GM21717 (cell line): ENCODE results near the gene PEX7.
"Not testable (repeated sequence)": the region's sequence is repeated elsewhere in the genome, so short reads cannot be mapped to it uniquely, and the experiment has no call there.

ENCODE experiments used
- ATAC-seq: cut with Tn5 transposase; IDR thresholded peaks from one replicate; pipeline ENCODE4 v1.9.1; 2021; ENCODE audit warnings: mild to moderate bottlenecking, moderate library complexity; ENCODE audit not compliant: unreplicated experiment

The PEX7 gene

DNA sequence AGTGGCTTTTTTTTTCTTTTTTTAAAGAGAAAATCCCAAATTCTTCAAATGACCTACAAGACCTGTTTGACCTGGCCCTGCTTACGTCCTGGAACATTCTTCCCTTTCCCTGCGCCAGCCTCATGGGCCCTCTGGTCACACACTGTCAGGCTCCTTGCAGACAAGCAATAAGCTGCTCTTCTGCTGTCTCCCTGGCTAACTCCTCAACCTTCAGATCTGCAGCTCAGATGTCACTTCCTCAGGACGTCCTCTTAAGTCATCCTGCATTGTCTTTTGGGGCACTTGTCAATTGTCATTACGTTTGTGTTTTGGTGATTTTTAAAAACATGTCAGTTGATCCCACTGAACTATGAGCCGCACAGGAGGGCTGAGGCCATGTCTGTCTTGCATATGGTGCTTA is 70.8 kb downstream of the PEX7 start:
- no peak for ATAC-seq

GRCh38 chr6:136895901-136896300 is 73.5 kb downstream of the PEX7 start:
- no peak for ATAC-seq

DNA sequence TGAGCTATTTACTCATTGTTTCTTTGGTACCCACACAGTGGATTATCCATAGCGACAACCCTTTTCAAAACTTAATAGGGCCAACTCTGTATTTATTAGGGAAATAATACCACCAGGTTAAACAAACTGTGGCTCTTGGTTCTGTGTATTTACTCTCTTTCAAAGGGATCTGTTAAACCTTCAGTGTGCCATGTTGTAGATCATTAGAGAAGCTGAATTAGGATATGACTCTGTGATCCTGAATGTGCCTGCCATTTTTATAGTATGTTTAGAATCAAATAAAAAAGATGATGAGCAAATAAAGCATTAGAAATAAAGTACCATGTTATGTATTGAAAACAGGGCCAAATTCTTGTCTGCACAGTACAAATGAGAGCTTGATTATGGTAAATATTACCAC is 74.7 kb downstream of the PEX7 start:
- no peak for ATAC-seq

DNA sequence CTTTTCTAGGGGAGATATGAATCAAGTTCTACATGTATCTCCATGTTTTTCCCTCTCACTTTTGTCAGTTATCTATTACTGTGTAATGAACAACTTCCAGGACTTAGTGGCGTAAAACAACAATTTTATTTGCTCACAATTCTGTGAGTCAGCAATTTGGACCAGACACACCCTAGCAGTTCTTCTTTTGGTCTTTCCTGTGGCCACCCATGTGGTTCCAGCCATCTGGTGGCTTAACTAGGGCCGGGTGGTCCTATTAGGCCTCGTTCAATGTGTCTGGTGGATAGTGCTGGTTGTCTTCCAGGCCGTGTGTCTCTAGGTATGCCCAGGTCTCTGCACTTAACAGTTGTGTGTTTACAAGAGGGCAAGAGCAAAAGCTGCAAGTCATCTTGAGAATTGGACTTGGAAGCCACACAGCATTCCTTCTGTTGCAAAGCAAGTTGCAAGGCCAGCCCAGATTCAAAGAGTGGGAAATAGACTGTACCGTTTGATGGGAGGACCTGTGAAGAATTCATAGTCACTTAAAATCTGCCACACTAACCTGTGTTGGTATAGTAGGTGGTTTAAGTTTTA is 78.9 kb downstream of the PEX7 start:
- ATAC-seq: no peak

- not testable (repeated sequence) for ATAC-seq
Measured at GRCh38 chr6:136904477-136904876, 82.1 kb downstream of the PEX7 start.

DNA sequence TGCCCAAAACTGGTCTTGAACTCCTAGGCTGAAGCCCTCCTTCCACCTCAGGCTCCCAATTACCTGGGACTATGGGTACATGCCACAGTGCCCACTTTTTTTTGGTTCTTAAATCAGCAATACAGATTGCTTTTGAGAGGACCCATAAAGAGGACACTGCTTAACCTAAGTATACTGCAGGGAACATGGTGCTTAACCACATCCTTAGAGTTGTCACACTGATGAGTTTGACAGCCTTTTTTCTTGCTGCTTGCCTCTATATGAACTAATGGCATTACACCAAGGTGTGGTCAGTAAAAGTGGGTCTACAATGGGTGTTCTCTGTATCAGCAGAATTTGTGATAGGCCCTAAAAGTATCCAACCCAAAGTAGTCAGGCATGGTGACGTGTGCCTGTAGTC is 92.6 kb downstream of the PEX7 start:
- ATAC-seq: no peak

DNA sequence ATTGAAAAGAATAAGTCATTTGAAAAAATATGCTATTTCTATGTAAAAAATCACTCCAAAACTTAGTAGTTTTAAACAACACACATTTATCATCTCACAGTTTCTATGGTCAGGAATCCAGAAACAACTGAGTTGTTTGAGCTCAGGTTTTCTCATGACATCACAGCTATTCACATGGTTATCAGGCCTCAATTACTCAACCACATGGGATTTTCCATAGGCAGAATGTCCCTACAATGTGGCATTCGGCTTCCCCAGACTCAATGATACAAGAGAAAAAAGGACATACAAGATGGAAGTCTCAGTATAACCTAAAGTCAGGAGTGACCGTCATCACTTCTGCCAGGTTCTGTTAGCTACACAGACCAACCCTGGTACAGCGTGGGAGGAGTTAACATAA is 96.3 kb downstream of the PEX7 start:
- ATAC-seq: no peak

- no peak for ATAC-seq
Measured at GRCh38 chr6:136920216-136920615, 97.8 kb downstream of the PEX7 start.

DNA sequence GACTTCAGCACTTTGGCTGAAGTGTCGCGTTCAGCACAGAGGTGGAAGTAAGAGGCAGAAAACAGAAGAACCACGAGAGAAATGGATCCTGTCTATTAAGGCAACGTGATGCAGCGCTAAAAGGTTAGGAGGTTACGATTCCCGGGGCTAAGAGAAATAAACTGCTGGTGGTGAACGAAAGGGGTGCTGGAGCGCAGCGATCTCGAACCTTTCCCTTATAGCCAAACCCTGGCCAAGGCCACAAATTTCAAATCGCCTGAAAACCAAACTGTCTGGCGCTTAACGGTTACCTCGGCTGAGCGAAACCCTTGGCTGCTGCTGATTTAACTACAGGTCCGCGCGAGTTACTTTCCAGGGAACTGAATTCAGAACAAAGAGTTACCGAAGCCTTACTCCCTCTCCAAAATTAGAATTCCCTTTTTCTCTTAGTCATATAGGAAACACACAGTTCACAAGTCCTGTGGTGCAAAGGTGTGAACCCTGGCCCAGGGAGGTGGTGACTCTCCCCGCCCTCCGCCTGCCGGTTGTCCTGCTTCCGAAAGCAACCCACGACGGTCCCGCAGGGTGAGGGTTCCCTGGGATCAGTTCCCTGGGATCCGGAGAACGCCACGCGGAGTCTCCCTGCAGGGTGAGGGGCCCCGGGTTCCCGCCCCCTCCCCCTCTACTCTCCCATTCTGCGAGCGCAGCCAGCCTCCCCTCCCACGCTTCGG is 98.4 kb downstream of the PEX7 start:
- no peak for ATAC-seq

DNA sequence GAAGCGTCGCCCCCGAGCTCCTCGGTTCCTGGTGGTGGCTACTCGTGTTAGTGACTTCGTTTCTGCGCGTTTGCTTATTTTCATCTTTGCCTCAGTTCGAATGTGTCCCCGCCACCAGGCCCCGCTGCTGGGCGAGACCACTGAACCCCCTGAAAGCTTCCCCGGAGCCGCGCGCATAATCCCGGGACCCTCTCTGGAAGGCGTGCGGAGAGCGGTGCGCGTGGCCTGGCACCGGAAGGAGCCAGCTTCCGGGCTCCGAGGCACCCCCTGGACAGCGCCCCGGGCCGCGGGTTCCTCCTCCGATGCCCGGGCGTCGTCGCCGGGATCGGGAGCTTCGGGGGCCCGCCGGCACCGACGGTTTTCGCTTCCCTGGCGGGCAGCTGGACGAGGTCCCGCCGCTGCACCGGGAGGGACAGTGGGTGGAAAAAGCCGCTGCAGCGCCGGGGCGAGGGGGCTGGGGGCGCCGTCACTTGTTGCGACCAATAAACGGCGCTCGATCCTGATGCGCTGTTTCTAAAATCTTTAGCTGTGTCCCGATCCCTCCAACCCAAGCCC is 99.1 kb downstream of the PEX7 start:
- ATAC-seq: no peak

DNA sequence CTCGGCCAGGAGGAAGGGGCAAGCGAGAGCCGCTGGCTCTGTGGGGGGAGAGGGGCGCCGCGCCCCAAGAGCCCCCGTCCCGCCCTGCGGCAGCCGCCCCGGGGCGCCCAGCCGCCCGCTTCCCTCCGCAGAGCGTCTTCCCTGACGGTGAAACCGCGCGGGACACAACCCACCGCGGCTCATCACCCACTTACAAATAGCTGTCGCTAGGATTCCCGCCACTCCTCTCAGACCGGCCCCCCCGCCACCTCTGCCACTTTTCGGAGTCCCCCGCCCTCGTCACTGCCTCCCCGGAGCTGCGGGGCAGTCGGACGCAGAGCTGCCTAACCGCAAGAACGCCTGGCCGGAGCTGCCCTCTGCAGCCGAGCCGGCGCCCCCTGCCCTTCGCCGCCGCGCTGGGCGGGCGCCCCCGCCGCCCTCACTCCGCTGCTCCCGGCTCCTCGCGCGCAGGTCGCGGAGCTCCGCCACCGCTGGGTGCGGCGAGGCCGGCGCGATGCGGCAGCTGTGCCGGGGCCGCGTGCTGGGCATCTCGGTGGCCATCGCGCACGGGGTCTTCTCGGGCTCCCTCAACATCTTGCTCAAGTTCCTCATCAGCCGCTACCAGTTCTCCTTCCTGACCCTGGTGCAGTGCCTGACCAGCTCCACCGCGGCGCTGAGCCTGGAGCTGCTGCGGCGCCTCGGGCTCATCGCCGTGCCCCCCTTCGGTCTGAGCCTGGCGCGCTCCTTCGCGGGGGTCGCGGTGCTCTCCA is 99.7 kb downstream of the PEX7 start, which contains the start of gene SLC35D3:
Gene SLC35D3, plus strand, starts transcription at position 366 of the 749 bp plus-strand sequence. Its CDS starts 128 bp downstream, at position 494.
- ATAC-seq: no peak

- no peak for ATAC-seq
Measured at GRCh38 chr6:136922685-136923006, 100.3 kb downstream of the PEX7 start.

GRCh38 chr6:136923116-136923953 is 100.9 kb downstream of the PEX7 start:
- ATAC-seq: no peak

GRCh38 chr6:136923954-136924673 is 101.7 kb downstream of the PEX7 start:
- no peak for ATAC-seq

DNA sequence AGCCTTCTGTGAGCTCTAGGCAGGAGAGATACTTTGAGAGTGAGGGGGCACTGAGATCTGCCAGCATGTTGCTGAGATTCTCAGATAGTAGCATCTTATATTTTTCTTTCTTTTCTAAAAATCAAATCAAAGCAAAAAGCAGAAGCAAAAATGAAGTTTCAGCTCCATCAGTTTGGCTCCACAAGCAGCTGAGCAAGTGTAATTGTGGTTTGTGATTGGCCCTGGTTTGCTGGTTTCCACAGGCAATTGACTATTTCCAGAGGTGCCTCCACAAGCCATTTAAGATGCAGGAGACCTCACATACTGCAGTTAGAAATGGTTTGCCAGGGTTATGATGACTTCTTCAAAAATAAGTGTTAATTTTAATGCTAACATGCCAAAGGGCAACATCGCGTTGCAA is 104.0 kb downstream of the PEX7 start:
- ATAC-seq: no peak

GRCh38 chr6:136927292-136927691 is 104.9 kb downstream of the PEX7 start:
- ATAC-seq: peak; percentile 49

DNA sequence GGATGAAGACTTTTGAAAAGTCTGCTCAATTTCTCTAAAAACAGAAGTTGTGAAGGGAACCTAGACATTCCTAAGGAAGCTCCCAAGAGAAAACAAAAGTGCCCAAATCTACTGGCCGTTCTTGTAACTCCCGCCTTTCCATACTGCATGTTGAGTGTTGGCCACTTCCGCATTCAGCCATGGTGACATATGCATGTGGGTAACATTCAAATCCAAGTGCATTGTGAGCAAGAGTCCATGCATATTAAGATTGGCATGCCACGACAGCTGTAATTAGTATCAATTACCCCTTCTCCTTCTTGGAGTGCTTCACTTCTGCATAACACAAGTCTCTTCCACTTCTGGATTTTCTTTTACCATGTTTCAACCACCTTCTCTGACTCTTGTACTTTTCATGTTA is 108.1 kb downstream of the PEX7 start:
- ATAC-seq: no peak

- ATAC-seq: no peak
Measured at GRCh38 chr6:136932599-136932998, 110.2 kb downstream of the PEX7 start.

DNA sequence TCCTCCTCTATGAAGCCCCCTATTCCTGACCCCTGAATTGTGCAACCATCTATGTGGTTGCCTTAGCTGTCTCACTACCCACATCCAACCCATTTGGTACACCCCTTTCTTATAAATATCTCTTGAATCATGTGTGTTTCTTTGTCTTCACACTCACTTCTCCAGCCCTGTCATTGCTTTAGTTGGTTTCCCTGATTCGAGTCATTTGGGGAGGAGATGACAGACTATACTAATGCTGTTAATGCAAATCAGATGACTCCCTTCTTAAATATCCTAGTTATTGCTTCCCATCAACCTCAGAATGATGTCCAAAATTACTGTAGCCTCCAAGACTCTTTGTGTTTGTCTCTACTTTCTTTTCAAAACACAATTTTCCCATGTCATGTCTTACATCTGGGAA is 122.7 kb downstream of the PEX7 start:
- ATAC-seq: no peak

- ATAC-seq: no peak
Measured at GRCh38 chr6:136945711-136946121, 123.3 kb downstream of the PEX7 start.
